Pancreas (tissue), 10 donors: ENCODE results near the gene NISCH. TPM values are rescaled to one million over a fixed set of nuclear protein-coding genes. Genes with fewer than 3 reads are reported as not detected.

ENCODE experiments used
- ATAC-seq, 4 donors: fragments of 200-7000 bp; cut with Tn5 transposase; one replicate each; pipeline versions ENCODE4 v1.8.0 to v1.9.1; 2020; ENCODE audit warnings: mild to moderate bottlenecking in 4 of 4, moderate library complexity in 4 of 4
- DNase-seq, 6 donors: peaks; one replicate each; pipeline ENCODE4 v3.0.0-alpha.2; 2020
- FAIRE-seq: peaks from 2 replicates; lab custom pipeline; 2012; peaks lifted over from hg19 to GRCh38; lab: Jason Lieb, UNC
- H3K27ac ChIP-seq, 4 donors: fragments of 200-600 bp; sonication (generic); 1 replicate in 3 of 4; 2 replicates in 1 of 4; pipeline versions ENCODE4 v1.5.0 to v1.8.0; 2020
- H3K27me3 ChIP-seq, 4 donors: fragments of 200-600 bp; one replicate each; pipeline ENCODE4 v1.8.0; 2021
- H3K36me3 ChIP-seq, 3 donors: fragments of 200-600 bp; sonication (generic) in 1 of 3; one replicate each; pipeline versions ENCODE4 v1.5.0 to v1.8.0; 2020 to 2021
- H3K4me1 ChIP-seq, 3 donors: fragments of 200-600 bp; one replicate each; pipeline ENCODE4 v1.8.0; 2021
- H3K4me3 ChIP-seq, 4 donors: fragments of 200-600 bp; sonication (generic) in 2 of 4; one replicate each; pipeline versions ENCODE4 v1.5.0 to v1.8.0; 2020 to 2021
- H3K9me3 ChIP-seq, 4 donors: fragments of 200-600 bp; one replicate each; pipeline ENCODE4 v1.8.0; 2021
- WGBS, 2 donors: extraction: QIAGEN DNeasy Blood & Tissue Kit; methylation state at CpG; one replicate each; pipeline ENCODE4 v1.1.7; 2013; 5-methylcytosine and 5-hydroxymethylcytosine counted together
- intact Hi-C, 3 donors: fragments of 100-400 bp; cut with DNase I; formaldehyde crosslinking; loops; one replicate each; pipeline versions ENCODE4 v1.11.1 to v1.14.2; 2022
- polyA plus RNA-seq, 2 donors: library from polyadenylated mRNA; stranded (reverse); fragments of 200-250 nt; gene quantifications; one replicate each; pipeline ENCODE4 v1.2.3, GENCODE V29; 2013
- total RNA-seq, 6 donors: library from RNA; stranded (reverse); fragmentation: NEBNext Ultra II Directional in 4 of 6; extraction: Animal tissue kit (Norgen Biotek cat#: 25700) in 4 of 6; gene quantifications; one replicate each; pipeline versions ENCODE4 v1.2.1 to v1.2.4, GENCODE V29; 2021 to 2023
- TF ChIP-seq, protein P1 (sequence below), 4 donors: fragments of 200-600 bp; sonication (generic) in 3 of 4; IDR thresholded peaks; one replicate each; pipeline versions ENCODE4 v1.5.0 to v1.8.0; 2021; ENCODE audit warnings: antibody characterized with exemption in 4 of 4
- donor health status: healthy with polysubstance abuse.
- donor health status: DM: no; HTN: no; CAD: no; lungs with moderate emphysema.
- donor health status: DM: no; HTN: no; CAD: no.
- donor health status: control.
- donor health status: control.
- donor health status: Bipolar disorder and iron deficiency.
- donor health status: DM: yes; HTN: yes; CAD: no.
- donor health status: DM: no; HTN: no; CAD: no.
- donor health status: DM: no; HTN: no; CAD: no.
- donor health status: DM: yes; HTN: yes; CAD: no.

The NISCH gene
- total and polyA plus RNA-seq, 8 donors, result 24.4 to 109 (median 37.6) TPM

DNA sequence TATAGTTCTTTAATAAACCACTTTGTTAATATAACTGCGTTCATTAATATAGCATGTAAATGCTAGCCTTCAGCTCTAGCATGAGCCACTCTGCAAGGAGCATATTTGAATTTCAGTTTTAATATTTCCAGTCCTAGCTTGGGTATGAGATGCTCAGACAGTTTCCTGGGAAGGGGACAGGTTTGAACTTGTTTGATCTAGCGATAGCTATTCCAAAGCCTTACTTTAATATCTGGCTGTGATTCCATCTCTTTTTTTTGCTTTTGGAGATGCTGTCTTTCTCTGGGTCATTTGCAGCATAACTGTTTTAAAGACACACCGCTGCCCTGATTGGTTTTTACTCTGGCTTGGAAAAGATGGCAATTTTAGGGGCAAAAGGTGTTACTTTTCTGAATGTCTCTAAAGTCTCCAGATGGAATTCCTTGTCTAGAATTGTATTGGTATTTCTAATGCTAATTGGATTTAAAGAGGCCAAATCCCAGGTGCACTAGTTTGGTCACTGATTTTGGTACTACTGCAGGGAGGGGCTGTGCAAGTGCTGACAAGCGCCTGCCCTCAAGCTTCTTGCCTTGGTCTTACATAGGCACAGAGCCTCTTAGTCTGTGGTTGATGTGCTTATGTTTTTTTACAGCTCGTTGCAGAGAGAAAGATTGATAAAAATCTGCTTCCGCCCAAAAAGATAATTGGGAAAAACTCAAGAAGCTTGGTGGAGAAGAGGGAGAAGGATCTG is 2.8 kb downstream of the NISCH start:
- intact Hi-C loops, result no loop called here
- peaks cover 0 to 10% (median 6%) of the 10 kb centered on the region in 3 donors for H3K4me1 ChIP-seq
- ATAC-seq (no peak), FAIRE-seq (no peak), DNase-seq (no peak)
- H3K27ac ChIP-seq, result no peak overlapping the region
- H3K36me3 ChIP-seq, result peaks cover 0 to 11% (median 6%) of the 10 kb centered on the region in 3 donors
- H3K4me3 ChIP-seq, result no peak overlapping the region
- no peaks in the 10 kb centered on the region for H3K27me3 ChIP-seq
- WGBS, 2 donors, result 76 to 79% methylated on average over 6 of the region's 6 CpGs
- no peaks in the 10 kb centered on the region for H3K9me3 ChIP-seq
- TF ChIP-seq, protein P1, sequence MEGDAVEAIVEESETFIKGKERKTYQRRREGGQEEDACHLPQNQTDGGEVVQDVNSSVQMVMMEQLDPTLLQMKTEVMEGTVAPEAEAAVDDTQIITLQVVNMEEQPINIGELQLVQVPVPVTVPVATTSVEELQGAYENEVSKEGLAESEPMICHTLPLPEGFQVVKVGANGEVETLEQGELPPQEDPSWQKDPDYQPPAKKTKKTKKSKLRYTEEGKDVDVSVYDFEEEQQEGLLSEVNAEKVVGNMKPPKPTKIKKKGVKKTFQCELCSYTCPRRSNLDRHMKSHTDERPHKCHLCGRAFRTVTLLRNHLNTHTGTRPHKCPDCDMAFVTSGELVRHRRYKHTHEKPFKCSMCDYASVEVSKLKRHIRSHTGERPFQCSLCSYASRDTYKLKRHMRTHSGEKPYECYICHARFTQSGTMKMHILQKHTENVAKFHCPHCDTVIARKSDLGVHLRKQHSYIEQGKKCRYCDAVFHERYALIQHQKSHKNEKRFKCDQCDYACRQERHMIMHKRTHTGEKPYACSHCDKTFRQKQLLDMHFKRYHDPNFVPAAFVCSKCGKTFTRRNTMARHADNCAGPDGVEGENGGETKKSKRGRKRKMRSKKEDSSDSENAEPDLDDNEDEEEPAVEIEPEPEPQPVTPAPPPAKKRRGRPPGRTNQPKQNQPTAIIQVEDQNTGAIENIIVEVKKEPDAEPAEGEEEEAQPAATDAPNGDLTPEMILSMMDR (IDR thresholded peaks at IDR 0.05), result no peak

DNA sequence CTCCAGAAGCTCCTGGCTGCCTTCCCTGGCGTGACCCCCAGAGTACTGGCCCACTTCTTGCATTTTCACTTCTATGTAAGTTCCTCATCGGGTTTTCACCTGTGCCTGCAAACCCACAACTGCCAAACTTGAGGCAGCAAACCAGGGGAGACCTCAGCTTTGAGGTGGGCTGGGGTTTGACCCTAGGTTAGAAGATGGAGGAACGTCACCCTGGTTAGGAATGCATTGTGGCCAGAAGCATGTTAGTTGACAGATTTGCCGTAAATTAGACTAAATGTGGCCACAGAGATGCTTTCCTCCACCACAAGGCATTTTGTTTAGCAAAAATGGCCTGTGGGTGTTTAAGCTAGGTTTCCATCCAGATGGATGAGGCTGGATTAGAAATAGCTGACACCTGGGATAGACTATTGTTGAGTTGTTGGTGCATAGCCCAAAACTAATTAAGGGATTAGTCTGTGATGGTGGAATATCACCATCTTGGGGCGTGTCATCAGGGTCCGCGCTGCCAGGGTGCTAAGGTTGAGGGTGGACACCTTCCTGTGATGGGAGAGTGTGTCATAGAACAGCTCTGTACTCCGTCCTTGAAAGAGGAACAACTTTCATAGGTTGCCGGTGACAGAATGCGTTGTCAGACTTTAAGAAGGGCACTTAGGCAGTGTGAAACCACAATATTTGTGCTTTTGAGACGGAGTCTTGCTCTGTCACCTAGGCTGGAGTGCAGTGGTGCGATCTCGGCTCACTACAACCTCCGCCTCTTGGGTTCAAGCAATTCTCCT is 3.6 kb downstream of the NISCH start:
- Histone ChIP-seq H3K27me3 (no peaks in the 10 kb centered on the region), H3K9me3 (no peaks in the 10 kb centered on the region), H3K4me3 (no peak overlapping the region), H3K36me3 (peaks cover 0 to 11% (median 6%) of the 10 kb centered on the region in 3 donors), H3K27ac (no peak overlapping the region), H3K4me1 (peaks cover 0 to 10% (median 6%) of the 10 kb centered on the region in 3 donors)
- DNase-seq (no peak), FAIRE-seq (no peak), ATAC-seq (no peak)
- intact Hi-C loops, result no loop called here
- 93 to 95% methylated on average over 14 of the region's 14 CpGs for WGBS, 2 donors
- TF ChIP-seq, protein P1 (IDR thresholded peaks at IDR 0.05), result no peak

DNA sequence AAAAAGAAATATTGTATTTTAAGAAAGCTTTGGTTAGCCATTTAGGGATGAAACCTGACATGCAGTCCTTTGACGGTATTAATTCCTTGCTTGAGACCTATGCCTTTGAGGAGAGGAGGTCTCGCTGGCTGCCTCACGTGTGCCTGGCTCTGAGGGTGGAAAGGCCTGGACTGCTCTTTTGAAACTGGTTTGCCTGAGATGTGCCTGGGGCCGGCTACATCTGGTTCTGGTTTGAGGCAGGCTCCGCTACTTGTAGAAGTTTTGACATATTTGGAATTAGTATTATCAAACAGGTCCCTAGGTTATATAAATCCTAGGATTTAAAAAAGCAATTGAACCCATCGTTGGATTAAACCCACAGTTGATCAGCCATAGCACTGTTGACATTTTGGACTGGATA is 6.5 kb downstream of the NISCH start:
- no peak for FAIRE-seq
- no peak for ATAC-seq
- 87 to 89% methylated on average over 6 of the region's 6 CpGs for WGBS, 2 donors
- TF ChIP-seq, protein P1 (IDR thresholded peaks at IDR 0.05), result no peak
- H3K36me3 ChIP-seq, result peaks cover 0 to 16% (median 6%) of the 10 kb centered on the region in 3 donors
- peaks cover 0 to 3% (median 0%) of the 10 kb centered on the region in 3 donors for H3K4me1 ChIP-seq
- no peak overlapping the region for H3K27ac ChIP-seq
- H3K4me3 ChIP-seq, result no peak overlapping the region
- intact Hi-C loops, result no loop called here
- DNase-seq, result no peak
- H3K27me3 ChIP-seq, result no peaks in the 10 kb centered on the region
- no peaks in the 10 kb centered on the region for H3K9me3 ChIP-seq

DNA sequence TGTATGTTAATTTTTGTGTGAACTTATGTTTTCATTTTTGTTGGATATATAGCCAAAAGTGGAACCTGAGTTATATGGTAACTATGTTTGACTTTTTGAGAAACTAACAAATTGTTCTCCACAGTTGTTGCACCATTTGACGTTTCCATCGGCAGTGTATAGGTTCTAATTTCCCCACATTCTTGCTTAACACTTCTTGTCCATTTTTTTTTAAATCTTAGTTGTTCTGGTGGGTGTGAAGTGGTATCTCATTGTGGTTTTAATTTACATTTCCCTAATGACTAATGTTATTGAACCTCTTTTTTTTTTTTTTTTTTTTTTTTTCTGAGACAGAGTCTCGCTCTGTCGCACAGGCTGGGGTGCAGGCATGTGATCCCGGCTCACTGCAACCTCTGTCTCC is 8.0 kb downstream of the NISCH start:
- DNase-seq, result no peak
- Histone ChIP-seq H3K27me3 (no peaks in the 10 kb centered on the region), H3K36me3 (peaks cover 0 to 16% (median 6%) of the 10 kb centered on the region in 3 donors), H3K27ac (no peak overlapping the region), H3K9me3 (no peaks in the 10 kb centered on the region), H3K4me3 (no peak overlapping the region), H3K4me1 (no peaks in the 10 kb centered on the region)
- FAIRE-seq, result no peak
- WGBS, 2 donors, result 94 to 95% methylated on average over 5 of the region's 5 CpGs
- intact Hi-C loops, result no loop called here
- no peak for ATAC-seq
- TF ChIP-seq, protein P1 (IDR thresholded peaks at IDR 0.05), result no peak
